HuH-7.5 (cell line): ENCODE measurements around the gene DOCK4.

Experiments
- DNase-seq: peaks from one replicate; pipeline ENCODE4 v3.0.0; 2011; ENCODE audit warnings: low spot score

Gene DOCK4

DNA sequence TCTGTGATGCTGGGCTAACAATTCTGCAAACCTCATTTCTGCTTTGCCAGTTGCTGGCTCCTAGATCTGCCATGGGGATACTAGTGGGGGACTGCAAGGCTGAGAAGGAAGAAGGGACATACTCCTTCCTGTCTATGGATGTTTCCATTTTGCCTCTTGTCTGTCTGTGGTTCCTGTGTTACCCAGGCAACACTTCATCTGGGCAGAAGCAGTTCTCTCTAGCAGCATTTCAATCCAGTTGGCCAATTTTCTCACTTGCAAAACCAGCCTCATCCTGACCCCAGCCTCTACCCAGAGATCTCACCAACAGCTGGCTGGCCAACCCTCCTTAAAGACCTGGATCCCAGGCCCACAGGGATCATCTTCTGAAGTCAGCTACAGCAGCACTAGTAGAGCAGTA, 131.7 kb downstream of the DOCK4 start:
- no peak for DNase-seq

DNA sequence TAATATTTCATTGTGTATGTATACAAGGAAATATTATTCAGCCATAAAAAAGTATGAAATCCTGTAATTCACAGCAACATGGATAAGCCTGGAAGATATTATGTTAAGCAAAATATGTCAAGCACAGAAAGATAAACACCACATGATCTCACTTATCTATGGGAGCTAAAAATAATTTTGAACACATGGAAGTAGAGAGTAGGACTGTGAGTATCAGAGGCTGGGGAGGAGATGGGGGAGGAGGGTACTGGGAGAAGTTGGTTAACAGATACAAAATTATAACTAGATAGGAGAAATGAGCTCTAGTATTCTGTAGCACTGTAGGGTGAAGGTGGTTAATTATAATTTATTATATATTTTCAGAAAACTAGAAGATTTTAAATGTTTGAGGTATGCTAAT, 132.7 kb downstream of the DOCK4 start:
- DNase-seq, result no peak

DNA sequence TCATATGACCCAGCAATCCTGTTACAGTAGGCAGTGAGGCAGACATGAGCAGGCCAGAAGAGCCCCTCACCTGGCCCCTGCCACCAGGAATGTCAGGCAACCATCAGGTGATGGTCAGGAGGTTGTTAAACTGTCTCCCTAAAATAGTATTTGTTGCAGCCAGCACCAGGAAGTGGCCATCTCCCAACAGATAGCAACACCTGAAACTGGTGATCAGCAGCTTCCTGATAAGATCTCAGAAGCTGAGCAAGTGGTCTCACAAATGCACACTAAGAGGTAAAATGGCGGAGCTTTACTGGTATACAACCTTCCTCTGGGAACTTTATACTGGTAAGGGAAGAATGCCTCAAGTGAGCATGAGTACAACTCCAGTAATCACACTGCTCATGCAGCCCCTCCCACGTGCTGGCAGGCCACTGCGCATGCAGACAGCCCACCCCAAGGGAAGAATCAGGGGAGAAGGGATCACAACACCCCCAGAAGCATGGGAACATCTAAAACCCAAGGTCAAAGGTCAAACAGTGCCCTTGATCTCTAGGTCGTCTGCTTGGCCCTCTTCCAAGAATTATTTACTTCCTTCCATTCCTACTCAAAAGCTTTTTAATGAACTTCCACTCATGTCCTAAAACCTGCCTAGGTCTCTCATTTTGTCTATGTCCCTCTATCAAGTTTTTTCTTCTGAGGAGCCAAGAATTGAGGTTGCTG, 133.5 kb downstream of the DOCK4 start:
- DNase-seq, result no peak

DNA sequence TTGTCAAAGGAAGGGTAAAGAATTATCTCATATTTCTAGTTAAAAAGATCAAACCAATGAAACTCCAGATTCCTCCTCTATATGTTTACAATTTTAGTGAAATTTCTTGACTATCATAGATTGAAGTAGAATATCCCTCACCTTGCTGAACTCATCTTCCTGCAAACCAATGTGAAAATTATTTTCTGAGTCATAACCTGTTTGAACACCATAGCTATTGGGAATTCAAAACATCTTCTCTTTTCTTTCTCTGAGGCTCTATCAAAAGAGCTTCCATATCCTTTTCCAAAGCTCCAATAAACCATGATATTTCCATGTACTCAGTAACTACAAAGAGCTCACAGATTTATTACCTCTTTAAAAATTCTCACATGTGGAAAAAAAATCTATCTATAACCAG, 134.3 kb downstream of the DOCK4 start:
- DNase-seq, result no peak

DNA sequence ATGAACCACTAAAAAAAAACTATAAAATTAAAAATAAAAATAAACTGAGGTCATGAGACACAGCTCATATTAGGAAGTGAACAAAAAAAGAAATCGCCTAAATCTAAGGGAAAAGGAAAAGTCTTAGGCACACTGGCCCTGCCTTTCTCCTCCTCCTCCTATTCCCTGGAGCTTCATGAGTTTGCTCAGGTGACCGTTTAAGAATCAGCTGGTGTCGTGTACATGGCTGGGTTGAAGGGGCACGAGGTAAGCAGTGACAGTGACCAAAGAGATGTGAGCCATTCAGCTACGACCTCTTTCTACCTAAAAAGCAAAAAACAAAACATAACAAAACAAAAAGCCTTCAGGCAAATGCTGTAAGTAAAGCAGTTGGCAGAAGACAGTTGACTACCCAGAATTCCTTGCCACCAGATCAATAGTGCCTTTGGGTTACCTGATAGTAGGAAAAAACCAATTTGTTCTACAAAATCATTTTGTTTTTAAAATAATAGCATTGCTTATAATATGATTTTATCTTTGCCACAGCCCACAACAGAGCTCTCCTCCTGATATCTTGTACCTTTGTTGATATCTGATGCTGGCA, 135.4 kb downstream of the DOCK4 start:
- DNase-seq, result no peak

DNA sequence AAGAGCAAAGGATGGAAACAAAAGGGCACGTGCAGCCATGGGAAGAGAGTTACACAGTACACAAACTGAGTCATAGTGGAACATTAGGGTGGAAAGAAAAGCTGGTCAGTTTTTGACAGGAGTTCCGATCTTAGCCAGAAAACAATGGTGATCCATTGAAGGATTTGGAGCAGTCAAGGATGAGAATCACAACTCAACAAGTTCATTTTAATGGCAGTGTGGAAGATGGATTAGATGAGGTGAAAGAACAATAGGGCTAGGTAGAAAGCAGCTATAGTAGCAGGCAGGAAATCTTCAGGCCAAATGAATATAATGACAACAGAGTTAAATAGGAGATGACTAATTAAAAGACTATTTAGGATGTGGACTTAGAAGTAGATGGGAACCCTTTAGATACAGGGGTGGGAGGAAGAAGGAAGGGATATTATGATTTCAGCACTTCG, 136.3 kb downstream of the DOCK4 start:
- DNase-seq, result no peak

DNA sequence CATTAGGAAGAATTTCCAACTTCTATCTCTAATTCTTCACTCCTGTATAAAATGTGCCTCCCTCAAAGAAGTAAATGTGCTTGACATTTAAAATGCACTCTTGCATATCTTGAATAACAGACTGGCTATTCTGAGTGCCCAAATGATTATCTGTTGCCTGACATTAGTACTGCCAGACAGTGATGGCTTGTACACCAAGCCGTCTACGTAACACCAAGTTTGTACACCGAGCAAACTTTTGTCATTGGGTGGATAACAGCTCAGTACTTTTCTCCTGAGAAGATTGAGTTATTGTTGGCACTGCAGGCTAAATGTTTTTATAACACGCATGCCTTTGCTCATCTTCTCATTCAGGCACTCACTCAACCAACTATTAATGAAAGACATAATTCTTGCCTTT, 137.2 kb downstream of the DOCK4 start:
- DNase-seq, result no peak

DNA sequence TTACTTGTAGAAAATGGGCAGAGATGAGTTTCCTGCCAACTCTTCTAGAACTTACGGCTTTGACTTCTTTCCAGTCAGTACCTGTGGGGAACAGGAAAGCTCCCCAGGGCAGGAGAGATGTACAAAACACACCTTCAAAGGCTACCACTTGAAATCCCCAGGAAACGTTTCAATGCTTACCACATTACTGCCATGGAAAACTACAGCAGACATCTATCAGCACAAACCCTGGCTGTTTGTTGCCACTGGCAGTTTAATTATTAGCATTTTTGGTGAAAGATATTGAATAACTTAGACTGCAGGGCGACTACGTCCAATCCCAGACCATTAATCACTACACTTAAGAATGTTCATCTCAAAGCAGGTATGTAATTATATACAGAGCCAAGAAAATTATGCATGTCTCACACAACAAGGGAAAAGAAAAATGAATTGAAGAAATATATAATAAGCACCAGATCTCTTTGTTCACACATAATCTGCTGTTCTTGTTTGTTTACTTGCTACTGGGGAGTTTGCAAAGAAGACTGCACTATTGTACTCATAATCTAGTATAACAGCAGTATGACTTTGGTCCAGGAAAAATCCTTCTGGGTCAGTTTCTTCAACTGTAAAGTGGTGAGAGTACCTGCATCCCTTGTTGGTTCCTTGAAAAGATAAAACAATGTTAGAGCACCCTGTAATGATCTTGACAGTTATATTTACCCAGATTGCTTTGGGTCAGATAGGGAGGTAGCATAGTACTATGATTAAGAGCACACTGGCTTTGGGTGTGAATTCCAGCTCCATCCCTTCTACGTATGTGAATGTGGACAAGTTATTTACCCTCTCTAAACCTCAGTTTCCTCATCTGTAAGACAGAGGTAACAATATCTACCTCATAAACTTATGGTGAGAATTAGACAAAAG, 138.3 kb downstream of the DOCK4 start:
- no peak for DNase-seq

DNA sequence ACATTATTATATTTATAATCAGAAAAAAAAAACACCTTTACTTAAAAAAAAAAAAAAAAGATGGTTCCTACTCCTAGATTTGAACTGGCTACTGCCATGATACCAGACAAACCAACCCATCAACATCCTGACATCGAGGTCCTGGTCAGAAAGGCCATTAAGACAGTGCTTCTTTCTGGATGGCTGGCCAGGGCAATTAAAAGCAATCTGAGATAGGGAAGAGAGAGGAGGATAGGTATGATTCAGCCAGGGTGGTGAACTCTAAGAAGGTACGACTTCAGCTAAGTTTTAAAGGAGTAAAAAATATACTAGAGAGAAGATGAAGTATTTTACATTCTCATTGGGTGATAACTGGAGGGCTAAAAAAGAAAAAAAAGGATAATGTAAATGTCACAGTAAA, 139.0 kb downstream of the DOCK4 start:
- DNase-seq, result no peak

DNA sequence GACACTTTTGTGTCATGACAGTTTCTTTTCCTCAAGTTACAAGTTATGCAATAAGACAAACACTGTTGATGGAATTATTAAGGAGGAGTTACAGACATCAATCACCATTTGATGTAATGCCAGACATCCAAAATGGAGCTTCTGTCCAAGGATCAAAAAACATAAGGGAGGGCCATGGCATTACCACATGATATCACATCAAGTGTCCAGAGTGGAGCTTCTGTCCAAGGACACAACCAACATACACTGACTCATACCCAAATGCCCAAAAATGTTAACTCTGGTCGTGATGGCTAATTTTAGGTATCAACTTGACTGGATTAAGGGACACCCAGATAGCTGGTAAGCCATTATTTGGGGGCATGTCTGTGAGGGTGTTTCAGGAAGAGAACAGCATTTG, 140.4 kb downstream of the DOCK4 start:
- no peak for DNase-seq

DNA sequence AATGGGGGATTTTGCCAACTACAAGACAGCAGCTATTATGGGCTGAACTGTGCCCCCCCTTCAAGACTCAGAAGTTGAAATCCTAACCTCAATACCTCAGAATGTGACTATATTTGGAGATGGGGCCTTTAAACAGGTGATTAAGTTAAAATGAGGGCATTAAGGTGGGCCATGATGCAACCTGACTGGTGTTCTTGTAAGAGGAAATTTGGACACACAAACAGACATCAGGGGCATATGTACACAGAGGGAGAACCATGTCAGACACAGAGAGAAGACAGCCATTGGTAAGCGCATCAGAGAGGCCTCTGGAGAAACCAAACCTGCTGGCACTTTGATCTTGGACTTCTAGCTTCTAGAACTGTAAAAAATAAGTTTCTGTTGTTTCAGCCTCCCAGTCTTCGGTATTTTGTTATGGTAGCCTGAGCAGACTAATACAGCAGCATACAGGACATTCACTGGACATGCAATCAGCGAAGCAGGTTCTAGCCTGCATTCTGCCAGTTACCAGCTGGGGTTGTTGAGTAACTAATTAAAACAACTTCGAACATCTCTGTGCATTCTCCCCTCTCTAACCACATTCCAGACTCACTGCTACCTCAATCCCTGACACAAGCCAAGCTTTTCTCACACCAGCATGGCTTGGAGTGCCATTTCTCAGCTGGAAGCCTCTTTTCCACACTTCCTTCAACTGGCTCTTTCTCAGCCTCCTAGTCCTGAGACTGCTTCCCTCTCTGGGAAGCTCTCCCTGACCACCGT, 141.4 kb downstream of the DOCK4 start:
- DNase-seq, result no peak

DNA sequence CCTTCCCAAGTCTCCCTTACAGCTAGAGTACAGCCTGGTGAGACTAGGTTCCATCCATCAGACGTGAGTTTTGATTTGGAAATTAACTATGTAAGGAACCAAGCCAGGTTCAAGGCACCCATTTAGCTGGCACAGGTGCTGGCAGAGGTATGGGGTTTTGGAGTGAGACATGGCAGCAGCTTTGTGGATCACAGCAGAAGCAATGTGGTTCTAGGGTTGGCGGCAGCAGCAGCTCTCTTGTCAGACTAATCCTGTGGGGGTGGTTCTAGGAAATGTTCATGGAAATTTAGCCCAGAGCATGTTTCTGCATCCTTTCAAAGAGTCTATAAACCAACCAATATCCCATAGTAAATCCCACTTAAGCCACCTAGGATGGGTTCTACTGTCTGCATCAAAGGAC, 142.2 kb downstream of the DOCK4 start:
- DNase-seq, result no peak

DNA sequence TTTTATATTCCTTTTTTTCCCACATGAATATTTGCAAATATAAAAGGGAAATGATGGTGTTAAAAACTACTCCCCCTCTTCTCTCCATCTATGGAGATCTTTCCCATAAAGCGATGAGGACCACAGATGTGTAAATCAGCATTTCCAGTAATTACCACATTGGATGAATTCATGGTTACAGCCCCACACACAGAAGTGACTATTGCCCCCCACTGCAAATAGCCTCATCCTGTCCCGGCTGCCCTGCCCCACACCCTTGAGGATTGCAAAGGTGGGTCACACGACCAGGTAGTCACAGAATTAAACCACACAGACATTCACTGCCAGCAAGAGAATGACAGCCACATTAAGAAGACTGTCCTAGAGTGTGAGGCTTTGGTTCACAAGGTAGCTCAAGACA, 145.1 kb downstream of the DOCK4 start:
- DNase-seq, result no peak

DNA sequence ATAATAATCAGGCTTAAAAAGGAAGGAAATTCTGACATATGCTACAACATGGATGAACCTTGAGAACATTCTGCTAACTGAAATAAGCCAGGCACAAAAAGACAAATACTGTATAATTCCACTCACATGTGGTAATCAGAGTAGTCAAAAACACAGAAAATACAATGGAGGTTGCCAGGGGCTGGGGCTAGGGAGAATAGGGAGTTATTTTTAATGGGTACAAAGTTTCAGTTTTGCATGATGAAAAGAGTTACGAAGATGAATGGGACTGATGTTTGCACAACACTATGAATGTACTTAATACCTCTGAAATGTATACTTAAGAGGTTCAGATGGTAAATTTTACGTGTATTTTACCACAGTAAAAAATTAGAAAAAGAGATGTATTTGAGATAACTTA, 145.6 kb downstream of the DOCK4 start:
- DNase-seq, result no peak

DNA sequence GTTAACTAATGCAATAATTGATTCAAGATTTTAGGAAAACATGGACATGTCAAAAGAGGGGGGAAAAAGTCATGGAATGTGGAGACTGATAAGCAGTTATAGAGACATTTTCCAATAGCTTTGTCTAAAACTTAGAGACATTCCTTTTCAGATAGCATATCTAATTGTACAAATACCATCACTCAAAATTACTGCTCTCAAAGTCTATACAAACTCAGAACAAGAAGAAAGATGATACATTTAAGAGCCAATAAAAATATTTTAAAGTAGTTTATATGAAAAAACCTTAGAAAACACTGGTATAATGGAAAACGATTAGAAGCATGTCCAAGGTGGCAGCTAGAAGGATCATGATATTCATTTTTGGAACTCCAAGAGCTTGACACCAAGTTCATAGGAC, 146.5 kb downstream of the DOCK4 start:
- no peak for DNase-seq

DNA sequence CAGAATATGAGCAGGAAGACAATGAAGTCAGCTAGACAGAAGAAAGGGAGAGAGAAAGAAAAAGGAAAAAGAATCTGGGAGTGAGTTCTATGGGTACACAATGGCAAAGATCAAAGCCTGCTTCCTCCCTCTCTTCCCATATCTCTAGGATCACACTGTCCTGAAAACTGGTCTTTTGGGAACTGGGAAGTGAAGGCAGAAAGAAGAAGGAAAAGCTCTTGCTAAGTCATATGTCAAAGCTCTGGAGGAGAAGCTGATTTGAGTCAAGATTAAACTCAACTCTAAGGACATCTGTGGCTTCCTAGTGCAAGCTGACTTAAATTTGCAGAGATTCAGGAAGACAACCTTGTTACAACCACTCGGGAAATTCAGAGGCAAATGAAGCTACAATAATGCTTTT, 147.5 kb downstream of the DOCK4 start:
- DNase-seq, result no peak

DNA sequence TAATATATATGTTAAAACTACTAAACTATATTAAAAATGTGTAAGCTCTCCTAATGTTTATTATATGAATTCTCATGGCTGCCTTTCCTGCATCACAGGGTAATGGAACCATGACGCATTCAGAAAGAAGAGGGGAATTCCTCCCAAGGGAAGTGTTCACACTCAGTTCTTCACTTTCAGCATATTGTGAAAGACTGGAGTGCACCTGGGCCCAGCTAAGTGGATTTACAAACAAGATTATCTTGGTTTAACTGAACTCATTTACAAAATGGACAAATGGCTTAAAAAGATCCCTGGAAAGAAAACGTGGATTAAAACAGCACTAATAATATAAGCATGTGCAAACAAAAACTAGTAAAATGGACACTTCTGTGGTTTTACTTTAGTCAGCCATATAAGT, 149.8 kb downstream of the DOCK4 start:
- DNase-seq, result no peak

DNA sequence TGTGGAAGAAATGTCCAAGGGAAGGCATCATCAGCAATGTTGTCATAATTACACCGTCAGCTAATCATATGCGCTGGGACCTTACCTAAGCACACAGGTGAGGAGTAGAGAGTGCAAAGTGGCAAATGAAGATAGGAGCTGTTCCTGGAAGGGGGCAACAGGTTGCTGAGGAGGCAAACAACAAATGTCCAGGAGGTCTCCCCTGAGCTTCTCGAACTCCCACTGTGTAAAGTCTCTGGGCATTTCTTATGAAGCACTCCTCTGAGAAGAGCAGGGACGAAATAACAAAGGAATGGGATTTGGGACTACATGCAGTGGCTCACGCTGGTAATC, 152.5 kb downstream of the DOCK4 start:
- no peak for DNase-seq

DNA sequence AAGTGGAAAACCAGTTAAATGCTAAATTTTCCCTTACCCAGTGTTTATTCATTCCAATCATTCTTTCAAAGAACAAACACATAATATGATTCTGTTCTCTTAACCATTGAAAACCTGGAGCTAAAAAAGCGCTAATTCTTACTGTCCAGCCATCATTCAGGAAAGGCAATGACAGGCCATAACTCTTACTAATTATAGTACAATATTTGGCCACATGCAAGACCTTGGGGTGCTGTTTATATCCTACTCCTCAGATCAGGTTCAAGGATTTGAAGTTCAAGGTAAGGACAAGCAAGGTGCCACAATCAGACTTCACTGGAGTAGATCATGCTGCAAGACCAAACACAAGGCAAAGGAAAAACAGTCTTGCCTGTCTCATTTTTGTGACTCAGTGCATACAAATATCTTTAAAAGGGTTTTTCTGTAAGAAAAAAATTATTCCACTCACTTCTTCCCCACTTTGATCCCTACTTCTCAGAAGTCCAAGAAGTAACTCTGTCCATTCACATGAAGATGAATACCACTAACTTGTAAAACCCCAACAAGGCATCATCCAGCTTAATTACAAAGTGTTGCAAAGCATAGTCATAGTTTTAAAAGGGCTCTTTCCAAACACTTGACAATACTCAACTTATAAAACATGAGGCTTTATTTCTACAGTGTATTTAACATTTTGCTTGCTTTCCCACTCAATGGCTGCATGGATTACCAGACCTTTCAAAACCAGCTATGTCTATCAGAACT, 153.0 kb downstream of the DOCK4 start:
- no peak for DNase-seq

DNA sequence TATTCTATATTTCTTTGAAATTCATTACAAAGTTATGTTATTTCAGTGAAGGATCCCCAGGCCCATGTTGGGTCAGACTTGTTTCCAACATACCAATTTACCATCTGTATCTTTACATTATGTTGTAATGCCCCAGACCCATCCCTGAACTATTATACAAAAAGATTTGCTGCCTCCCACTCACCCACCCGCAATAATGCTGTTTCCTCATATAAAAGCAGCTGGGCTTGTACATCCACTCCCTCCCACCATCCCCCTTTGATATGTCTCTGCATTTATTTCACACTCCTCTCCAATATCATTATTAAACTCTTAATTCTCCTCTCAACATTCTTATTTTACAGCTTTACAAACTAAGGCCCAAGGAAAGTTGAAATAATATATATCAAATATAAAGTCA, 153.7 kb downstream of the DOCK4 start:
- no peak for DNase-seq

DNA sequence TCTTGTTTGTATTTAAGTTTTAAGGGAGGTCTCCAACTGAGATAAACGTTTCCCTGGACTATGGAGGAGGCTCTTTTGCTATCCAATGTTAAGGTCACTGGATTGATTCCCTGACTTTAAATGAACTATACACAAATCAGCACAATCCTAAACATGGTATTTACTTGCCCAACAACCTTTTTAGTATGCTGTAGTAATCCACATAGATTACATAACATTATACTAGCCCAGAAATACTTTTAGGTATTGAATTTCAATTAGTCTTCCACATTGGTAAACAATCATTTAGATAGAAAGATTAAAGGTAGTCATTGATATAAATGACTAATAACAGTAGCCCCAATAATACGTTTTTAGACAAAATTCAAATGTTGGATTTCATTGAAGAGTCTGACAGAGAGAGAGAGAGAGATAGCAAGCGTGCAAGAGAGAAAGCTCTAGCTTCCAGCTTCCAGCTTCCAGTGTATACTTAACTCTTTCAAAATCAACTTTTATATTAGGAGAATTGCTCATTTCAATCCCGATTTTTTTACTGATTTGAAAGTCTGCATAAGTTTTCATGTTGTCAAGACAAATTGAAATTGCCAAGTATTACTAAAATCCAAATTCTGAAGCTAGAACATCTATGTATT, 155.8 kb downstream of the DOCK4 start:
- no peak for DNase-seq
